ENCODE measurements around the gene TRIOBP. TPM values are rescaled to one million over a fixed set of nuclear protein-coding genes. Genes with fewer than 3 reads are reported as not detected.

TRIOBP gene
- total and polyA plus RNA-seq, 2 donors (not counting 1 experiment from before 2014, with no cell fraction given): 32.9 to 131 TPM

- peak overlapping the region; percentile 49 for H2AFZ ChIP-seq (ENCODE audit: low read length)
- no peaks in the 10 kb centered on the region for H4K20me1 ChIP-seq (ENCODE audit: control insufficient read depth, extremely low read depth, insufficient read depth, low read length)
- H3K4me1 ChIP-seq (ENCODE audit: control insufficient read depth, extremely low read depth, insufficient read depth, low read length): peaks cover 7% of the 10 kb centered on the region
- H3K36me3 ChIP-seq (ENCODE audit: control insufficient read depth, insufficient read depth, low read length): no peaks in the 10 kb centered on the region
- no peak for TF ChIP-seq EZH2 (IDR thresholded peaks at IDR 0.05; ENCODE audit: low read length, missing control alignments)
- TF ChIP-seq CTCF (conservative IDR thresholded peaks at IDR 0.05 in 1 of 2, IDR thresholded peaks at IDR 0.05 in 1 of 2; ENCODE audit: low read depth in 1 of 2, low read length in 2 of 2): no peak
- H3K27ac ChIP-seq (ENCODE audit: insufficient read depth, low read length): no peak overlapping the region
- no peak for DNase-seq (ENCODE audit: low read depth in 2 of 2)
- H3K4me2 ChIP-seq (ENCODE audit: extremely low read depth, insufficient read depth, low read length): peak overlapping the region; percentile 58
- no peak overlapping the region for H3K9ac ChIP-seq (ENCODE audit: insufficient read depth, low read length)
- no peaks in the 10 kb centered on the region for H3K9me3 ChIP-seq (ENCODE audit: control insufficient read depth, insufficient read depth, low read depth, low read length)
- H3K79me2 ChIP-seq (ENCODE audit: control insufficient read depth, insufficient read depth, low read length): no peaks in the 10 kb centered on the region
- H3K4me3 ChIP-seq (replicated peaks in 1 of 4; ENCODE audit: control extremely low read depth in 1 of 4, insufficient read depth in 1 of 4, low read depth in 3 of 4, low read length in 4 of 4): peak overlapping the region in 2 of 4 experiments; percentile 4 to 40
- peaks cover 7% of the 10 kb centered on the region for H3K27me3 ChIP-seq (ENCODE audit: control insufficient read depth, insufficient read depth, low read length)
Measured at GRCh38 chr22:37819105-37819433, 122.2 kb downstream of the TRIOBP start.

GRCh38 chr22:37820350-37820749 lies 123.5 kb downstream of the TRIOBP start:
- Histone ChIP-seq H2AFZ (ENCODE audit: low read length) (no peak overlapping the region), H3K9me3 (ENCODE audit: control insufficient read depth, insufficient read depth, low read depth, low read length) (no peaks in the 10 kb centered on the region), H3K4me2 (ENCODE audit: extremely low read depth, insufficient read depth, low read length) (no peak overlapping the region), H4K20me1 (ENCODE audit: control insufficient read depth, extremely low read depth, insufficient read depth, low read length) (no peaks in the 10 kb centered on the region), H3K9ac (ENCODE audit: insufficient read depth, low read length) (no peak overlapping the region), H3K27ac (ENCODE audit: insufficient read depth, low read length) (no peak overlapping the region), H3K27me3 (ENCODE audit: control insufficient read depth, insufficient read depth, low read length) (peaks cover 7% of the 10 kb centered on the region), H3K4me1 (ENCODE audit: control insufficient read depth, extremely low read depth, insufficient read depth, low read length) (peaks cover 7% of the 10 kb centered on the region), H3K4me3 (replicated peaks in 1 of 4; ENCODE audit: control extremely low read depth in 1 of 4, insufficient read depth in 1 of 4, low read depth in 3 of 4, low read length in 4 of 4) (no peak overlapping the region), H3K36me3 (ENCODE audit: control insufficient read depth, insufficient read depth, low read length) (no peaks in the 10 kb centered on the region), H3K79me2 (ENCODE audit: control insufficient read depth, insufficient read depth, low read length) (no peaks in the 10 kb centered on the region)
- DNase-seq (ENCODE audit: low read depth in 2 of 2): no peak
- TF ChIP-seq EZH2 (IDR thresholded peaks at IDR 0.05; ENCODE audit: low read length, missing control alignments): no peak
- TF ChIP-seq CTCF (conservative IDR thresholded peaks at IDR 0.05 in 1 of 2, IDR thresholded peaks at IDR 0.05 in 1 of 2; ENCODE audit: low read depth in 1 of 2, low read length in 2 of 2): no peak

GRCh38 chr22:37822079-37822833 lies 125.4 kb downstream of the TRIOBP start:
- H2AFZ ChIP-seq (ENCODE audit: low read length): no peak overlapping the region
- no peak overlapping the region for H3K27ac ChIP-seq (ENCODE audit: insufficient read depth, low read length)
- H3K27me3 ChIP-seq (ENCODE audit: control insufficient read depth, insufficient read depth, low read length): peaks cover 7% of the 10 kb centered on the region
- H3K4me2 ChIP-seq (ENCODE audit: extremely low read depth, insufficient read depth, low read length): no peak overlapping the region
- no peak for DNase-seq (ENCODE audit: low read depth in 2 of 2)
- H3K36me3 ChIP-seq (ENCODE audit: control insufficient read depth, insufficient read depth, low read length): no peaks in the 10 kb centered on the region
- no peaks in the 10 kb centered on the region for H3K79me2 ChIP-seq (ENCODE audit: control insufficient read depth, insufficient read depth, low read length)
- no peaks in the 10 kb centered on the region for H3K9me3 ChIP-seq (ENCODE audit: control insufficient read depth, insufficient read depth, low read depth, low read length)
- H3K4me3 ChIP-seq (replicated peaks in 1 of 4; ENCODE audit: control extremely low read depth in 1 of 4, insufficient read depth in 1 of 4, low read depth in 3 of 4, low read length in 4 of 4): no peak overlapping the region
- no peak overlapping the region for H3K9ac ChIP-seq (ENCODE audit: insufficient read depth, low read length)
- peaks cover 7% of the 10 kb centered on the region for H3K4me1 ChIP-seq (ENCODE audit: control insufficient read depth, extremely low read depth, insufficient read depth, low read length)
- TF ChIP-seq EZH2 (IDR thresholded peaks at IDR 0.05; ENCODE audit: low read length, missing control alignments) (no peak), CTCF (conservative IDR thresholded peaks at IDR 0.05 in 1 of 2, IDR thresholded peaks at IDR 0.05 in 1 of 2; ENCODE audit: low read depth in 1 of 2, low read length in 2 of 2) (no peak)
- no peaks in the 10 kb centered on the region for H4K20me1 ChIP-seq (ENCODE audit: control insufficient read depth, extremely low read depth, insufficient read depth, low read length)
